SK-N-SH (cell line): ENCODE results near the gene CD83. TPM values are rescaled to one million over a fixed set of nuclear protein-coding genes. Genes with fewer than 3 reads are reported as not detected.

ENCODE experiments used
- CTCF ChIA-PET: fragments of 300-600, 350-600 bp; formaldehyde crosslinking; extraction: SDS; loops from one replicate; lab custom pipeline; 2021; lab: Yijun Ruan, JAX
- POLR2A ChIA-PET: fragments of 350-600 bp; sonication (Branson Sonifier 250); formaldehyde crosslinking; extraction: SDS; loops from one replicate; lab custom pipeline; 2020; ENCODE audit warnings: antibody characterized with exemption, inconsistent platforms; lab: Yijun Ruan, JAX
- DNase-seq: peaks from one replicate; pipeline ENCODE4 v3.0.0; 2012
- H2AFZ ChIP-seq: fragments of 200-600 bp; sonication (generic); 2 replicates; pipeline ENCODE4 v1.8.1; 2016; ENCODE audit warnings: antibody characterized with exemption, mild to moderate bottlenecking, low read depth
- H3F3A ChIP-seq: fragments of 200-600 bp; sonication (generic); replicated peaks from 2 replicates; pipeline ENCODE3; 2016; ENCODE audit warnings: antibody characterized with exemption, mild to moderate bottlenecking; ENCODE audit not compliant: insufficient read depth
- H3K27ac ChIP-seq, 2 experiments: fragments of 200-500 bp in 1 of 2; fragments of 200-600 bp in 1 of 2; sonication (Bioruptor generic) in 1 of 2; sonication (generic), shearing (Covaris generic) in 1 of 2; 2 replicates each; pipeline versions ENCODE4 v1.5.1 to v1.6.1; 2014 to 2016; ENCODE audit warnings: low read depth in 2 of 2, inconsistent platforms in 1 of 2, low read length in 1 of 2, mild to moderate bottlenecking in 1 of 2, mixed read lengths in 1 of 2
- H3K27me3 ChIP-seq: fragments of 200-600 bp; sonication (generic), shearing (Covaris generic); 2 replicates; pipeline ENCODE4 v1.6.1; 2016; ENCODE audit warnings: mixed run types; ENCODE audit not compliant: insufficient read depth
- H3K36me3 ChIP-seq, 2 experiments: fragments of 200-500 bp in 1 of 2; fragments of 200-600 bp in 1 of 2; sonication (Bioruptor generic) in 1 of 2; sonication (generic) in 1 of 2; replicated peaks in 1 of 2; 2 replicates each; pipeline versions ENCODE3 to v1.5.1; 2014 to 2016; ENCODE audit warnings: low read length in 1 of 2, mild to moderate bottlenecking in 1 of 2; ENCODE audit not compliant: insufficient read depth in 2 of 2, control insufficient read depth in 1 of 2
- H3K4me1 ChIP-seq, 2 experiments: fragments of 200-500 bp in 1 of 2; fragments of 200-600 bp in 1 of 2; sonication (Bioruptor generic) in 1 of 2; sonication (generic), shearing (Covaris generic) in 1 of 2; 2 replicates each; pipeline versions ENCODE4 v1.5.1 to v1.6.1; 2014 to 2016; ENCODE audit warnings: low read depth in 1 of 2, low read length in 1 of 2, mixed run types in 1 of 2; ENCODE audit not compliant: insufficient read depth in 2 of 2, control insufficient read depth in 1 of 2
- H3K4me2 ChIP-seq: fragments of 200-600 bp; sonication (generic), shearing (Covaris generic); 2 replicates; pipeline ENCODE4 v1.6.1; 2017; ENCODE audit warnings: mixed run types
- H3K4me3 ChIP-seq, 2 experiments: fragments of 200-500 bp in 1 of 2; fragments of 200-600 bp in 1 of 2; sonication (Bioruptor generic) in 1 of 2; sonication (generic), shearing (Covaris generic) in 1 of 2; 2 replicates each; pipeline versions ENCODE4 v1.5.1 to v1.8.1; 2014 to 2016; ENCODE audit warnings: low read depth in 2 of 2, inconsistent platforms in 1 of 2, low read length in 1 of 2, mild to moderate bottlenecking in 1 of 2, mixed read lengths in 1 of 2, moderate library complexity in 1 of 2
- H3K79me2 ChIP-seq: fragments of 200-600 bp; sonication (generic); 2 replicates; pipeline ENCODE4 v1.8.1; 2017; ENCODE audit warnings: mild to moderate bottlenecking; ENCODE audit not compliant: insufficient read depth
- H3K9ac ChIP-seq: fragments of 200-600 bp; sonication (generic); 2 replicates; pipeline ENCODE4 v1.6.1; 2017; ENCODE audit warnings: mixed run types
- H3K9me2 ChIP-seq: fragments of 200-600 bp; sonication (generic); 2 replicates; pipeline ENCODE4 v1.6.1; 2017; ENCODE audit warnings: mixed run types
- H3K9me3 ChIP-seq: fragments of 200-600 bp; sonication (generic); 2 replicates; pipeline ENCODE4 v1.6.1; 2017; ENCODE audit warnings: mixed run types, mild to moderate bottlenecking, moderate library complexity
- H4K20me1 ChIP-seq: fragments of 200-600 bp; sonication (generic); 2 replicates; pipeline ENCODE4 v1.6.1; 2017; ENCODE audit warnings: mild to moderate bottlenecking, mixed run types; ENCODE audit not compliant: insufficient read depth
- CHD2 ChIP-seq: fragments of 150-350 bp; IDR thresholded peaks from 2 replicates; pipeline ENCODE4 v1.6.1; 2018; ENCODE audit warnings: low read length; ENCODE audit not compliant: partially characterized antibody
- FOXM1 ChIP-seq: IDR thresholded peaks from 2 replicates; pipeline ENCODE4 v1.4.0; 2012; ENCODE audit warnings: low read depth, mild to moderate bottlenecking
- GABPA ChIP-seq: IDR thresholded peaks from 2 replicates; pipeline ENCODE4 v1.4.0; 2012; ENCODE audit warnings: low read depth, mild to moderate bottlenecking
- GATA2 ChIP-seq: sonication (generic); formaldehyde crosslinking; IDR thresholded peaks from 2 replicates; pipeline ENCODE4 v1.5.0; 2020; ENCODE audit warnings: mild to moderate bottlenecking, missing genetic modification reagents
- MEF2A ChIP-seq: IDR thresholded peaks from 2 replicates; pipeline ENCODE4 v1.4.0; 2012; ENCODE audit warnings: low read depth, borderline replicate concordance
- NFIC ChIP-seq: IDR thresholded peaks from 2 replicates; pipeline ENCODE4 v1.4.0; 2012; ENCODE audit warnings: borderline replicate concordance
- POLR2AphosphoS5 ChIP-seq: IDR thresholded peaks from 2 replicates; pipeline ENCODE4 v1.6.1; 2012; ENCODE audit warnings: low read depth, low read length
- RAD21 ChIP-seq: IDR thresholded peaks from 2 replicates; pipeline ENCODE4 v1.6.1; 2012; ENCODE audit warnings: mild to moderate bottlenecking, low read length
- SMC3 ChIP-seq: IDR thresholded peaks from 2 replicates; pipeline ENCODE4 v1.6.1; 2012; ENCODE audit warnings: low read depth, low read length, improper control_type of control experiment
- TEAD4 ChIP-seq: IDR thresholded peaks from 2 replicates; pipeline ENCODE4 v1.4.0; 2012; ENCODE audit warnings: mild to moderate bottlenecking, borderline replicate concordance; ENCODE audit not compliant: insufficient read depth
- WGBS: methylation state at CpG from one replicate; pipeline ENCODE4 v1.1.6; 2017; ENCODE audit warnings: low lambda C conversion rate; 5-methylcytosine and 5-hydroxymethylcytosine counted together
- polyA plus RNA-seq, 3 experiments: library from polyadenylated mRNA; depleted of rRNA; stranded (reverse); fragments of >200 nt; gene quantifications; 2 replicates each; pipeline ENCODE4 v1.2.3, GENCODE V29; 2012
- TF ChIP-seq, protein P1 (sequence below): IDR thresholded peaks from 2 replicates; pipeline ENCODE4 v1.6.1; 2012; ENCODE audit warnings: mild to moderate bottlenecking, low read depth, low read length, moderate library complexity
- TF ChIP-seq, protein P2 (sequence below): IDR thresholded peaks from 2 replicates; pipeline ENCODE4 v1.4.0; 2012; ENCODE audit warnings: low read depth, borderline replicate concordance
- TF ChIP-seq, protein P3 (sequence below): IDR thresholded peaks from 2 replicates; pipeline ENCODE4 v1.4.0; 2012; ENCODE audit warnings: low read depth, borderline replicate concordance

The CD83 gene
- polyA plus RNA-seq, 1 of the 3 experiments (the other 2 are of a cell fraction), result 2.0 TPM

DNA sequence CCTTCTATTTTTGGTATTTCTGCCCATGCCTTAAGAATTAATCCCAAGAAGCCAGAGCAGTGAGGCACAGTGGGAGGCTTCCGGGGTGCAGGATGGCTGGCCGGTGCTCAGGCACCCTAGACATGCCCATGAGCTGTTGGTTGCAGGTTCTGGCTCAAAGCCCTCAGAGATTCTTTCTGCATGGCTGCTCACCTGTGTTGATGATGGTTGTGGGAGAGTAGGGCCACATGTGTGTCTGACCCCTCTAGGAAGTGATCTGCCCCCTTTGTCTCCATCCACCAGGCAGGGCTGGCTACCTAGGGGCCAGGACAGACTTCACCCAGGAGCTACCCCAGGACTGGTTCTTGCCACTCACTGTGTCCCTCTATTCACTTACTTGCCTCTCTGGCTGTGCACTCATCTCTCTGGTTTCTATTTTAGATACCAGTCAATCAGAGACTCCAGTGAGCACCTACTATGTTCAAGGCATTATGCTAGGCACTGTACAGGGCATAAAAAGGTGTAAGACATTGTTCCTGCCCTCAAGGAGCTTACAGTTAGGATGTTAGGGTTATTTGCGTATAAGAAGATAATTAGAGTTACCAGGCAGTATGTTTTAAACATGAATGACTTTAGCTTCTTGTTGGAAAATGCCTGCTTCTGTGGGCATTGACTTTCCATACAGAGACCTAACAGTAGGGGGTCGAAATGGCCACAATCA lies 16.8 kb downstream of the CD83 start:
- POLR2A ChIA-PET, result no interaction called here
- Histone ChIP-seq H3K9me3 (no peaks in the 10 kb centered on the region), H3K4me3 (no peak overlapping the region), H3K79me2 (no peaks in the 10 kb centered on the region), H3K4me1 (no peaks in the 10 kb centered on the region; a peak in 1 of 4 replicates), H3K9ac (no peak overlapping the region), H3K4me2 (no peak overlapping the region), H4K20me1 (no peaks in the 10 kb centered on the region), H2AFZ (no peak overlapping the region), H3K27me3 (no peaks in the 10 kb centered on the region), H3F3A (no peaks in the 10 kb centered on the region), H3K9me2 (no peaks in the 10 kb centered on the region), H3K36me3 (no peaks in the 10 kb centered on the region), H3K27ac (no peak overlapping the region)
- CTCF ChIA-PET, result interaction anchor here (0.9 to 4.6 kb wide), 4 partner anchors 10 to 1489 kb away, joined by 3 to 27 read pairs (median 4); partner anchors contain the start of gene CD83
- 90% methylated on average over 2 of the region's 4 CpGs for WGBS
- DNase-seq, result no peak
- no peak for TF ChIP-seq NFIC
- no peak for TF ChIP-seq TEAD4
- TF ChIP-seq POLR2AphosphoS5, result no peak
- TF ChIP-seq, protein P1, sequence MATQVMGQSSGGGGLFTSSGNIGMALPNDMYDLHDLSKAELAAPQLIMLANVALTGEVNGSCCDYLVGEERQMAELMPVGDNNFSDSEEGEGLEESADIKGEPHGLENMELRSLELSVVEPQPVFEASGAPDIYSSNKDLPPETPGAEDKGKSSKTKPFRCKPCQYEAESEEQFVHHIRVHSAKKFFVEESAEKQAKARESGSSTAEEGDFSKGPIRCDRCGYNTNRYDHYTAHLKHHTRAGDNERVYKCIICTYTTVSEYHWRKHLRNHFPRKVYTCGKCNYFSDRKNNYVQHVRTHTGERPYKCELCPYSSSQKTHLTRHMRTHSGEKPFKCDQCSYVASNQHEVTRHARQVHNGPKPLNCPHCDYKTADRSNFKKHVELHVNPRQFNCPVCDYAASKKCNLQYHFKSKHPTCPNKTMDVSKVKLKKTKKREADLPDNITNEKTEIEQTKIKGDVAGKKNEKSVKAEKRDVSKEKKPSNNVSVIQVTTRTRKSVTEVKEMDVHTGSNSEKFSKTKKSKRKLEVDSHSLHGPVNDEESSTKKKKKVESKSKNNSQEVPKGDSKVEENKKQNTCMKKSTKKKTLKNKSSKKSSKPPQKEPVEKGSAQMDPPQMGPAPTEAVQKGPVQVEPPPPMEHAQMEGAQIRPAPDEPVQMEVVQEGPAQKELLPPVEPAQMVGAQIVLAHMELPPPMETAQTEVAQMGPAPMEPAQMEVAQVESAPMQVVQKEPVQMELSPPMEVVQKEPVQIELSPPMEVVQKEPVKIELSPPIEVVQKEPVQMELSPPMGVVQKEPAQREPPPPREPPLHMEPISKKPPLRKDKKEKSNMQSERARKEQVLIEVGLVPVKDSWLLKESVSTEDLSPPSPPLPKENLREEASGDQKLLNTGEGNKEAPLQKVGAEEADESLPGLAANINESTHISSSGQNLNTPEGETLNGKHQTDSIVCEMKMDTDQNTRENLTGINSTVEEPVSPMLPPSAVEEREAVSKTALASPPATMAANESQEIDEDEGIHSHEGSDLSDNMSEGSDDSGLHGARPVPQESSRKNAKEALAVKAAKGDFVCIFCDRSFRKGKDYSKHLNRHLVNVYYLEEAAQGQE, result no peak
- TF ChIP-seq MEF2A, result no peak
- no peak for TF ChIP-seq GATA2 (CRISPR knock-in tag)
- no peak for TF ChIP-seq FOXM1

DNA sequence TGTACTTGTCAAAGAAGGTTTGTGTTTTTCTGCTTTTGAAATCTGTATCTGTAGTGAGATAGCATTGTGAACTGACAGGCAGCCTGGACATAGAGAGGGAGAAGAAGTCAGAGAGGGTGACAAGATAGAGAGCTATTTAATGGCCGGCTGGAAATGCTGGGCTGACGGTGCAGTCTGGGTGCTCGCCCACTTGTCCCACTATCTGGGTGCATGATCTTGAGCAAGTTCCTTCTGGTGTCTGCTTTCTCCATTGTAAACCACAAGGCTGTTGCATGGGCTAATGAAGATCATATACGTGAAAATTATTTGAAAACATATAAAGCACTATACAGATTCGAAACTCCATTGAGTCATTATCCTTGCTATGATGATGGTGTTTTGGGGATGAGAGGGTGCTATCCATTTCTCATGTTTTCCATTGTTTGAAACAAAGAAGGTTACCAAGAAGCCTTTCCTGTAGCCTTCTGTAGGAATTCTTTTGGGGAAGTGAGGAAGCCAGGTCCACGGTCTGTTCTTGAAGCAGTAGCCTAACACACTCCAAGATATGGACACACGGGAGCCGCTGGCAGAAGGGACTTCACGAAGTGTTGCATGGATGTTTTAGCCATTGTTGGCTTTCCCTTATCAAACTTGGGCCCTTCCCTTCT lies 18.4 kb downstream of the CD83 start:
- CTCF ChIA-PET, result interaction anchor here (4.6 kb wide), 1 partner anchor 8 kb away, joined by 27 read pairs; no protein-coding TSS in a partner anchor
- H3K9me3 ChIP-seq, result no peaks in the 10 kb centered on the region
- H3K27me3 ChIP-seq, result no peaks in the 10 kb centered on the region
- H3F3A ChIP-seq, result no peaks in the 10 kb centered on the region
- no peak overlapping the region for H3K4me3 ChIP-seq
- WGBS, result 95% methylated on average over 9 of the region's 9 CpGs
- H3K9ac ChIP-seq, result no peak overlapping the region
- H3K79me2 ChIP-seq, result no peaks in the 10 kb centered on the region
- POLR2A ChIA-PET, result no interaction called here
- no peak for DNase-seq
- H3K4me2 ChIP-seq, result no peak overlapping the region
- no peak overlapping the region for H3K27ac ChIP-seq
- H3K36me3 ChIP-seq, result no peaks in the 10 kb centered on the region
- no peaks in the 10 kb centered on the region for H3K9me2 ChIP-seq
- no peaks in the 10 kb centered on the region for H4K20me1 ChIP-seq
- no peaks in the 10 kb centered on the region; a peak in 1 of 4 replicates for H3K4me1 ChIP-seq
- TF ChIP-seq RAD21 (no peak), SMC3 (no peak), GATA2 (CRISPR knock-in tag) (no peak), CHD2 (no peak), POLR2AphosphoS5 (no peak), GABPA (no peak)
- TF ChIP-seq, protein P2, sequence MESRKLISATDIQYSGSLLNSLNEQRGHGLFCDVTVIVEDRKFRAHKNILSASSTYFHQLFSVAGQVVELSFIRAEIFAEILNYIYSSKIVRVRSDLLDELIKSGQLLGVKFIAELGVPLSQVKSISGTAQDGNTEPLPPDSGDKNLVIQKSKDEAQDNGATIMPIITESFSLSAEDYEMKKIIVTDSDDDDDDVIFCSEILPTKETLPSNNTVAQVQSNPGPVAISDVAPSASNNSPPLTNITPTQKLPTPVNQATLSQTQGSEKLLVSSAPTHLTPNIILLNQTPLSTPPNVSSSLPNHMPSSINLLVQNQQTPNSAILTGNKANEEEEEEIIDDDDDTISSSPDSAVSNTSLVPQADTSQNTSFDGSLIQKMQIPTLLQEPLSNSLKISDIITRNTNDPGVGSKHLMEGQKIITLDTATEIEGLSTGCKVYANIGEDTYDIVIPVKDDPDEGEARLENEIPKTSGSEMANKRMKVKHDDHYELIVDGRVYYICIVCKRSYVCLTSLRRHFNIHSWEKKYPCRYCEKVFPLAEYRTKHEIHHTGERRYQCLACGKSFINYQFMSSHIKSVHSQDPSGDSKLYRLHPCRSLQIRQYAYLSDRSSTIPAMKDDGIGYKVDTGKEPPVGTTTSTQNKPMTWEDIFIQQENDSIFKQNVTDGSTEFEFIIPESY, result no peak
- TF ChIP-seq, protein P3, sequence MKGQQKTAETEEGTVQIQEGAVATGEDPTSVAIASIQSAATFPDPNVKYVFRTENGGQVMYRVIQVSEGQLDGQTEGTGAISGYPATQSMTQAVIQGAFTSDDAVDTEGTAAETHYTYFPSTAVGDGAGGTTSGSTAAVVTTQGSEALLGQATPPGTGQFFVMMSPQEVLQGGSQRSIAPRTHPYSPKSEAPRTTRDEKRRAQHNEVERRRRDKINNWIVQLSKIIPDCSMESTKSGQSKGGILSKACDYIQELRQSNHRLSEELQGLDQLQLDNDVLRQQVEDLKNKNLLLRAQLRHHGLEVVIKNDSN, result no peak
- no peak overlapping the region for H2AFZ ChIP-seq
